Loucy (cell line): ENCODE data around the gene UNC45B.

Source experiments
- H2AFZ ChIP-seq: fragments of 200-600 bp; sonication (generic); 2 replicates; pipeline ENCODE4 v1.6.0; 2016; ENCODE audit warnings: antibody characterized with exemption, mild to moderate bottlenecking, low read length, moderate library complexity
- H3F3A ChIP-seq: fragments of 200-600 bp; 2 replicates; pipeline ENCODE4 v1.6.0; 2016; ENCODE audit warnings: antibody characterized with exemption, low read depth, mild to moderate bottlenecking
- H3K27me3 ChIP-seq: fragments of 200-600 bp; sonication (generic); 2 replicates; pipeline ENCODE4 v1.6.1; 2014; ENCODE audit warnings: low read length, mild to moderate bottlenecking; ENCODE audit not compliant: insufficient read depth, poor library complexity, severe bottlenecking
- H3K36me3 ChIP-seq: fragments of 200-600 bp; sonication (generic); 2 replicates; pipeline ENCODE4 v1.6.1; 2016; ENCODE audit warnings: low read length; ENCODE audit not compliant: insufficient read depth
- H3K4me1 ChIP-seq: fragments of 200-600 bp; sonication (generic); 2 replicates; pipeline ENCODE4 v1.5.1; 2014; ENCODE audit warnings: low read length, mild to moderate bottlenecking; ENCODE audit not compliant: insufficient read depth, poor library complexity, severe bottlenecking
- H3K4me2 ChIP-seq: fragments of 200-600 bp; sonication (generic); 2 replicates; pipeline ENCODE4 v1.6.0; 2014; ENCODE audit warnings: antibody characterized with exemption, low read length, low read depth, mild to moderate bottlenecking; ENCODE audit not compliant: poor library complexity, severe bottlenecking
- H3K4me3 ChIP-seq: fragments of 200-600 bp; sonication (generic); 2 replicates; pipeline ENCODE4 v1.5.1; 2014; ENCODE audit warnings: low read length, mild to moderate bottlenecking, mixed read lengths; ENCODE audit not compliant: poor library complexity, severe bottlenecking
- H3K79me2 ChIP-seq: fragments of 200-600 bp; sonication (generic); 2 replicates; pipeline ENCODE4 v1.6.1; 2014; ENCODE audit warnings: low read length; ENCODE audit not compliant: insufficient read depth
- H3K9ac ChIP-seq: fragments of 200-600 bp; sonication (generic); 2 replicates; pipeline ENCODE4 v1.6.0; 2014; ENCODE audit warnings: mild to moderate bottlenecking, low read depth, low read length, moderate library complexity; ENCODE audit not compliant: poor library complexity, severe bottlenecking
- H3K9me2 ChIP-seq: fragments of 200-600 bp; sonication (generic); replicated peaks from 2 replicates; pipeline ENCODE4 v1.6.1; 2016; ENCODE audit warnings: low read depth, low read length, mixed read lengths
- H3K9me3 ChIP-seq: fragments of 200-600 bp; sonication (generic); 2 replicates; pipeline ENCODE4 v1.6.1; 2014; ENCODE audit warnings: mild to moderate bottlenecking, antibody characterized with exemption, low read length, low read depth; ENCODE audit not compliant: insufficient read depth
- H4K20me1 ChIP-seq: fragments of 200-600 bp; sonication (generic); 2 replicates; pipeline ENCODE4 v1.6.0; 2014; ENCODE audit warnings: antibody characterized with exemption, low read length, mild to moderate bottlenecking; ENCODE audit not compliant: insufficient read depth, poor library complexity, severe bottlenecking
- EZH2phosphoT487 ChIP-seq: fragments of 200-600 bp; IDR thresholded peaks from 2 replicates; pipeline ENCODE4 v1.6.1; 2018; ENCODE audit warnings: antibody characterized with exemption, mild to moderate bottlenecking, moderate library complexity, borderline replicate concordance
- TF ChIP-seq, protein P1 (sequence below): fragments of 200-600 bp; sonication (generic); conservative IDR thresholded peaks from 2 replicates; pipeline ENCODE4 v1.5.1; 2014; ENCODE audit warnings: mild to moderate bottlenecking, antibody characterized with exemption, low read length

The UNC45B gene

GRCh38 chr17:35235917-35236316, 88.3 kb downstream of the UNC45B start:
- H3K4me2 ChIP-seq: no peak overlapping the region

GRCh38 chr17:35236821-35237220, 89.2 kb downstream of the UNC45B start:
- no peaks in the 10 kb centered on the region for H3K9me2 ChIP-seq
- no peaks in the 10 kb centered on the region for H3K36me3 ChIP-seq
- H3K27me3 ChIP-seq: peaks cover 91% of the 10 kb centered on the region
- H3K4me2 ChIP-seq: no peak overlapping the region
- H2AFZ ChIP-seq: no peak overlapping the region
- no peaks in the 10 kb centered on the region for H4K20me1 ChIP-seq
- TF ChIP-seq, protein P1, sequence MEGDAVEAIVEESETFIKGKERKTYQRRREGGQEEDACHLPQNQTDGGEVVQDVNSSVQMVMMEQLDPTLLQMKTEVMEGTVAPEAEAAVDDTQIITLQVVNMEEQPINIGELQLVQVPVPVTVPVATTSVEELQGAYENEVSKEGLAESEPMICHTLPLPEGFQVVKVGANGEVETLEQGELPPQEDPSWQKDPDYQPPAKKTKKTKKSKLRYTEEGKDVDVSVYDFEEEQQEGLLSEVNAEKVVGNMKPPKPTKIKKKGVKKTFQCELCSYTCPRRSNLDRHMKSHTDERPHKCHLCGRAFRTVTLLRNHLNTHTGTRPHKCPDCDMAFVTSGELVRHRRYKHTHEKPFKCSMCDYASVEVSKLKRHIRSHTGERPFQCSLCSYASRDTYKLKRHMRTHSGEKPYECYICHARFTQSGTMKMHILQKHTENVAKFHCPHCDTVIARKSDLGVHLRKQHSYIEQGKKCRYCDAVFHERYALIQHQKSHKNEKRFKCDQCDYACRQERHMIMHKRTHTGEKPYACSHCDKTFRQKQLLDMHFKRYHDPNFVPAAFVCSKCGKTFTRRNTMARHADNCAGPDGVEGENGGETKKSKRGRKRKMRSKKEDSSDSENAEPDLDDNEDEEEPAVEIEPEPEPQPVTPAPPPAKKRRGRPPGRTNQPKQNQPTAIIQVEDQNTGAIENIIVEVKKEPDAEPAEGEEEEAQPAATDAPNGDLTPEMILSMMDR: no peak
- TF ChIP-seq EZH2phosphoT487: no peak
- H3K4me3 ChIP-seq: no peak overlapping the region
- no peak overlapping the region for H3K9ac ChIP-seq
- no peaks in the 10 kb centered on the region for H3F3A ChIP-seq
- peaks cover 11% of the 10 kb centered on the region for H3K4me1 ChIP-seq
- H3K79me2 ChIP-seq: no peaks in the 10 kb centered on the region
- no peaks in the 10 kb centered on the region for H3K9me3 ChIP-seq

More at GRCh38 chr17:35235917-35236316, 88.3 kb downstream of the UNC45B start:
- H3K79me2 ChIP-seq: no peaks in the 10 kb centered on the region
- no peaks in the 10 kb centered on the region for H3K9me3 ChIP-seq
- H3F3A ChIP-seq: no peaks in the 10 kb centered on the region
- peaks cover 87% of the 10 kb centered on the region for H3K27me3 ChIP-seq
- H3K4me1 ChIP-seq: peaks cover 8% of the 10 kb centered on the region
- H4K20me1 ChIP-seq: no peaks in the 10 kb centered on the region
- H3K9ac ChIP-seq: no peak overlapping the region
- no peak overlapping the region for H3K4me3 ChIP-seq
- no peak overlapping the region for H2AFZ ChIP-seq
- no peaks in the 10 kb centered on the region for H3K36me3 ChIP-seq
- no peaks in the 10 kb centered on the region for H3K9me2 ChIP-seq
- TF ChIP-seq, protein P1: no peak
- no peak for TF ChIP-seq EZH2phosphoT487

- H3K36me3 ChIP-seq: no peaks in the 10 kb centered on the region
- no peaks in the 10 kb centered on the region for H3K9me3 ChIP-seq
- no peak overlapping the region for H3K9ac ChIP-seq
- H3K4me3 ChIP-seq: no peak overlapping the region
- TF ChIP-seq EZH2phosphoT487: no peak
- TF ChIP-seq, protein P1: no peak
- no peaks in the 10 kb centered on the region for H3K9me2 ChIP-seq
- H4K20me1 ChIP-seq: no peaks in the 10 kb centered on the region
- no peaks in the 10 kb centered on the region for H3F3A ChIP-seq
- H3K4me2 ChIP-seq: no peak overlapping the region
- H2AFZ ChIP-seq: no peak overlapping the region
- peaks cover 91% of the 10 kb centered on the region for H3K27me3 ChIP-seq
- H3K4me1 ChIP-seq: peaks cover 22% of the 10 kb centered on the region
- no peaks in the 10 kb centered on the region for H3K79me2 ChIP-seq
Observed at GRCh38 chr17:35238821-35239220, 91.2 kb downstream of the UNC45B start.
